HG03575 (cell line): ENCODE results near the gene INTS13.
"Not testable (repeated sequence)": the region's sequence is repeated elsewhere in the genome, so short reads cannot be mapped to it uniquely, and the experiment has no call there.

Experiments
- ATAC-seq: cut with Tn5 transposase; IDR thresholded peaks from one replicate; pipeline ENCODE4 v1.9.1; 2021; ENCODE audit not compliant: unreplicated experiment, insufficient number of reproducible peaks, low FRiP score; ENCODE audit errors: extremely low read depth

INTS13 gene

DNA sequence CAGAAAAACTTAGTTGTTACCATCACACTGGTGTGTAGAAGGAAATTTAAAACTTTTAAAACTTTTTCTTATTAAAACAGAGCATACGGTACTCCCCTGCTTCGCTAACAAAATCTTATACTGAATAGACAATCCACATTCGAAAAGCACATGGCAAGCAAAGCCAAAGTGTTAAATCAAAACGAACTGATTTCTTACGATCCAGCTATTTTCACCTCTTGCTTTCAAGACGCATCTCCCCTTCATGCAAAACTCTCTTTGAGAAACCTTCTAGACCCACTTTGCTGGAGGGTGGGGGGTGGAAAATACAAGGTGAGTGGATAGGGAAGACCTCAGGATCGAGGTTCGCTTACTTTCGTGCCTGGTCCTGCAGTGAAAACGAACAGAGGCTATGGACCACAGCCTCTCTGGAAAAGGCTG lies 328 bp downstream of the INTS13 start:
- no peak for ATAC-seq

DNA sequence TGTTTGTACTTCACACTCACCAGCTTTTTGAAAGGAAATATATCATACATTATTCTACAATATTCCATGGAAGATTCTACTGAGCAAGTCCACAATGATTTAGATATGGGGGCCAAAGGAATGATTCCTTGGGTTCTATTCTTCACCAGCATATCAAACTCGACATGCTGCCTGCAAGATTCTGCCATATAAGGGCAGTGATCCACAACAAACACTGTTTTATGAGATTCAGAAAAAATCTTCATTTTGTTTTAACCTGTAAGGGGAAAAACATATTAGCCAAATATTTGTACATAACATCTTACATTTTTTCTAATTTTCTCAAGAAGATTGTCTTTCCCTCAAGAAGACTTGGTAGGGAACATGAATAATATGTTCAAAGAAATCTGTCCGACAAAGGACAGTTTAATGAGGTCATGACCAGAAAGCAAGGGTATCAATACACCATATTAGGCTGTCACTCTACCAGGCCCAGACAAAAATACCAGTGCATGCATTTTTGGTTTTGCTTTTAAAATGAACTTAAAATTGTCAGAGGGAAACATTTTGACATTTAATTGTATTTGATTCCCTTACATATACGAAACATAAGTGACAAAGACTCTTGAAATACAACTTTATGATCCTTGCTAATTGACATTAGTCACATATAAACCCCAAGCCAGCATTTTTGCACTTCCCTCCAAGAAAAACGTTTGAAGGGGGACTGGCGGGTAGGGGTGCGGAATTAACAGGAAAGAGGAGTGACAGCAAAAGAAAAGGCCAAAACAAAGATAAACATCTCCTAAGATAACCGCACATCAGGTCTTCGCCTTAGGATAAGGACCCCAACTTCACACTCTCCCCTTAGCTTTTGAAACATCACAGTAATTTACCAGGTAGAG lies 980 bp downstream of the INTS13 start:
- no peak for ATAC-seq

GRCh38 chr12:26935636-26936378 lies 2.0 kb downstream of the INTS13 start:
- ATAC-seq: no peak

GRCh38 chr12:26929590-26929989 lies 8.2 kb downstream of the INTS13 start:
- ATAC-seq: no peak

DNA sequence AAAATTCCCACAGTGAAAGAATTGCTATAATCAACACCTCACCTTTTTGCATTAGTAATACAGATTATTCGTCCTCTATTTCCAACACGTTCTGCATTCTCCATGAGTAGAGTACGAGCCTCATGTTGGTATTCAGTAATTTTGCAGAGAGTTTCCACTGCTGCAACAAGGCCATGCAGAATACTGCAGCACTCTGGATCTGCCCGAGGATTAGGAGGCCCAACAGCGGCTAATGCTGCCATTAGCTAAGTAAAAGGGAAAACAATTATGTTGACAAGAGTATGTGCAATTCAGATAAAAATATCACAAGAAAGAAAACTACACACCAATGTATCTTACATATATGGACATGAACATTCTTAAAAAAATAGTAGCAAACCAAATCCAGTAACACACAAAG lies 9.1 kb downstream of the INTS13 start:
- ATAC-seq: no peak

- no peak for ATAC-seq
These were observed 15.9 kb downstream of the INTS13 start for GRCh38 chr12:26921886-26922285.

GRCh38 chr12:26919216-26919555 lies 18.6 kb downstream of the INTS13 start:
- no peak for ATAC-seq

DNA sequence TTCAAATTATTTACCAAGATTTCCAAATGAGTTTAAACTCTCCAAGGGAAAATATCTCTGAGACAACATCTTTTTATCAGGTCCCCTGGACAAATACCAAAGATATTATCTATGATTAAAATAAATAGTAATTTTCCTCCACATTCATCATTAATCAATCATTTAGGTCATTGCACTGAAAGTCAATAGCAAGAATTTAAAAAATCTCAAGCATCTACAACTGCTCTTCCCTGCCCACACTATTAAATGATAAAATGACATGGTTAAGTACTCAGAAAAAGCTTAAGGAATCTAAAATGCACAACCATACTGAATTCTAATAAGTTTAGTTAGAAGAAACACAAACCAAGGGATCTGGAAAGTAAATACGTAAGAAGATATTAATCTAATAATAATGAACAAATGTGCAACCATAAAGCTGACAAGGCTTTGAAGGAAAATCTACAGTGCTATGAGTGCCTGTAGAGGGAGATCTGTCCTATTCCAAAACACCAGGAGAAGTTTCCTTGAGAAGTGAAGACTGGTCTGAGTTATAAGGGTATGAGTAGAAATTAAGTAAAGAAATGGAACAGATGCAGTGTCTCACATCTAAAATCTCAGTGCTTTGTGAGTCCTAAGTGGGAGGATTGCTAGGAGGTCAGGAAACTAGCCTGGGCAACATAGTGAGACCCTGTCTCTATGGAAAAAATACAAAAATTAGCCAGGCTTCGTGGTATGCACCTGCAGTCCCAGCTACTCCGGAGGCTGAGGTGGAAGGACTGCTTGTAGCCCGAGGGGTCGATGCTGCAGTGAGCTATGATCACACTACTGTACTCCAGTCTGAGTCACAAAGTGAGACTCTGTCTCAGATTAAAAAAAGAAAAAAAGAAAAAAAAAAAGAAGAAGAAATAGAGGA lies 19.2 kb downstream of the INTS13 start:
- ATAC-seq: no peak

GRCh38 chr12:26906704-26907103 lies 31.1 kb downstream of the INTS13 start:
- ATAC-seq: no peak

GRCh38 chr12:26906024-26906423 lies 31.8 kb downstream of the INTS13 start:
- no peak for ATAC-seq

DNA sequence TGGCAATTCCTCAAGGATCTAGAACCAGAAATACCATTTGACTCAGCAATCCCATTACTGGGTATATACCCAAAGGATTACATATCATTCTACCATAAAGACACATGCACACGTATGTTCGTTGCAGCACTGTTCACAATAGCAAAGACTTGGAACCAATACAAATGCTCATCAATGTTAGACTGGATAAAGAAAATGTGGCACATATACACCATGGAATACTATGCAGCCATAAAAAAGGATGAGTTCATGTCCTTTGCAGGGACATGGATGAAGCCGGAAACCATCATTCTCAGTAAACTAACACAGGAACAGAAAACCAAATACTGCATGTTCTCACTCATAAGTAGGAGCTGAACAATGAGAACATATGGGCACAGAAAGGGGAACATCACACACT lies 34.4 kb downstream of the INTS13 start:
- not testable (repeated sequence) for ATAC-seq

DNA sequence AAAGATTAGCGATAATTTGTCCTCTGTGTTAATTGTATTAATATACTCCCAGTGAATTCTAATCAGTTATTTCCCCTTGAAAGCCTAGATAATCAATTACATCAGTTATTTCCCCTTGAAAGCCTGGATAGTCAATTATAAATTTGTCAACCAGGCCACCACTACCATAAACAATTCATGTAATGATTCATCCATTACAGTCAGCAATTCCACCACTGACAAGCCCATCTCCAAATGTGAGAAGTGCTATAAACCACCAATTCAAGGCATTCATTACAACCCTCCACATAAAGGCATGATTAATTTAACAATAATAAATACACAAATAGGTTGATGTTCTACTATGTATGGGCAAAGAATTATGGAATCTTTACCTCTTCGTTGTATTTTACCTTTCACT lies 40.9 kb downstream of the INTS13 start:
- no peak for ATAC-seq

GRCh38 chr12:26895672-26896071 lies 42.1 kb downstream of the INTS13 start:
- no peak for ATAC-seq

DNA sequence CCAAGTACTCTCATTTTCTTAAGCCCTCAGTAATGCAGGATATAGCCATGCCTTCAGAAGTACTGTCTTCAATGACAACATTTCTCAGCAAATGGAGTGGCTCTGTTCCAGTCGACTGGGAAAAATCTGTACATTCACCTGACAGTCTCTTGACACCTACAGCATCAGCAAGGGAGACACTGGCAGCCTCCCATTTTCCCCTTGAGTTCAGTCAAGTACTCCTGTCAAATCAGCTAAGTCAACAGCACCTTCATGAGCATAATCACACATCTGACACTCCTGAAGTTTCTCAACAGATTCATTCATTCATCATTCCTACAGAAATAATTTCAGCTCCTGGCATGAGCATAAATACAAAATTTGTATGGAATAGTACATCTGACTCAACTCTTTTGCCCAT lies 46.1 kb downstream of the INTS13 start:
- ATAC-seq: no peak

GRCh38 chr12:26890784-26891183 lies 47.0 kb downstream of the INTS13 start:
- ATAC-seq: no peak

DNA sequence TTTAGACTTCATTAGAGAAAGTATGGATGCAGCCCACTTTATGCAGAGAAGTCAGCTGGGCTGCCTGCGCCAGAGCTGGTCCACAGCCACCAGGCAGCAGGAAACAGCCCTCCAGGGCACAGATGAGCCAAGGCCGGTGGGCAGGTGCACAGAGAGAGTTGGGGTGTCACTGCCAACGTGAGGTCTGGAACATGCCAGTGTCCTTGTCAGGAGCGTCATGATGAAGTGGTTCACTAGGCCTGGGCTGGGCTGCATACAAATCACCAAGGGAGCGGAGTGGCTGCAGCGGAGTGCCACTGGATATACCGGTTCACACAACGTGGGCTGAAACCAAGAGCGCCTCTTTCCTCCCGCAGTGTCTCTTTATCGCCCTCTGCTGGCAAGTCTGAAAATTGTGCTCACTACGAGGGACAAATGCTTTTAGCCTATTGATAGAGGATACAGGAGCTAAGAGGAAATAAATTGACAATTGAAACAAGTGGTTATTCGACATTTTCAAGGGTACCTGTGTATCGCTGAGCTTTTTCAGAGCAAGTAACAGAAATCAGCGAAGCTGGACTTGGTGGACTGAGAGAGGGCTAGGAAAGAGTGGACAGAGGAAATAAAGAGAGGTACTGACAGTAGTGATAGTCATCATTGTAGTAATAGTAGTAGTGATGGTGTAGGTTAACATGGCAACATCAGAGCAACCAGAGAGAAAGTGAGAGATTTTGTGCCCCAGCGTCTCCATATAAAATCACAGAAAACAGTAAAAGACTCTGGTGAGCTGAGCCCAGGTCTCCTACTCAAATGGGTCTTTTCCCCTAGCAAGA lies 52.8 kb downstream of the INTS13 start:
- peak; percentile 56 for ATAC-seq

DNA sequence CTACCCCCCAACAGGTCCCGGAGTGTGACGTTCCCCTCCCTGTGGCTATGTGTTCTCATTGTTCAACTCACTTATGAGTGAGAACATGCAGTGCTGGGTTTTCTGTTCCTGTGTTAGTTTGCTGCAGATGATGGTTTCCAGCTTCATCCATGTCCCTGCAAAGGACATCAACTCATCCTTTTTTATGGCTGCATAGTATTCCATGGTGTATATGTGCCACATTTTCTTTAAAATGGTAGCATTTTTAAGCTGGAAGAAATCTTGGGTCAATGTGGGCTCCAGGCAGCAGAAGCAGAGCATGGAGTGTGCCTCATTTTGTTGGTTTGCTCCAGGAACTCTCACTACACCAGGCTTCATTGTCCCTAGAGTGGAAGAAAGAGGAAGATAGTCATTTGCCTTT lies 57.2 kb downstream of the INTS13 start:
- no peak for ATAC-seq

DNA sequence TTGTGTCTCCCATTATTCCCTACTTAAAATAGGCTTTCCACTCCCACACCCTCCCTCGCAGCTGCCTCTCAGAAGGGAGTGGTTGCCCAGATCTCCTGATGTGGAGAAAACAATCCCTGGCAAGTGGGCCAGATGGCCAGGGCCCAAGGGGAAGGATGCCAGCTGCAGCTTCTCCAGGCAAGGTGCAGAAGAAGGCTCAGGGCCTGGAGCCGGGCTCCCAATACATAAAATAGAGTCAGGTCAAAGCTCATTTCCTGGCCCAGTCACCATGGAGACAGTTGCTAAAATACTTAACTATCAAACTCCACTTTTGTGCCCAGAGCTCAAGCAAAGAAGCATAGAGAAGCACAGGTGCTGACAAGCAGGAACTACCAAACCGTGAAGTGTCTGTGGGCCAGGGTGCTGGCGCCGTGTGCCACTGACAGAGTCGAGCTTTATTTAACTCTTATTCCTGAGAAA lies 59.1 kb downstream of the INTS13 start:
- no peak for ATAC-seq
